Measurements from ENCODE around the gene RASGRP3.

DNA sequence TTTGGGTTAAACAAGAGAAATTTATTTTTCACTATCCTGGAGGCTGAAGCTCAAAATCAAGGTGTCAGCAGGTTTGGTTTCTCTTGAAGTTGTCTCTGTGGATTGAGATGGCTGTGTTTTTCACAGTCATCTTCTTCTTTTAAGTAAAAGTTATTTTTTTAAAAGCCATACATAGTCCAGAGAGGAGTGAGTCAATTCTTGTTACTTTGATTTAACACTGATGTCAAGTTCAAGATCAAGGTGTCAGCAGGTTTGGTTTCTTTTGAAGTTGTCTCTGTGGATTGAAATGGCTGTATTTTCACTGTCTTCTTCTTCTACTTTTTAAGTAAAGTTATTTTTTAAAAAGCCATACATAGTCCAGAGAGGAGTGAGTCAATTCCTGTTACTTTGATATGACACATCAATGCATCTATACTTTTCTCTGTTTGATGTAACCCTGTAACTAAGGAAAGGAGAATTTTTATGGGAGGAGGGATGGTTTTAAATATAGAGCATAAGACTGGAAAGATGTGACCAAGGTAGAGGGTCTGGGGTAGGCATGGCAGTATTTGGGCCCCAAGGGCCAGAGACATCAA lies 22.5 kb upstream of the RASGRP3 start:
- TF ChIP-seq CTCF (conservative IDR thresholded peaks at IDR 0.05), result no peak
- TF ChIP-seq EZH2 (IDR thresholded peaks at IDR 0.05; ENCODE audit: low read depth), result no peak

Data from PC-9 (cell line).